Measurements from ENCODE around the gene USB1.
A peak's percentile ranks its signal among the peaks of the same experiment; 100 is the strongest.

The USB1 gene

DNA sequence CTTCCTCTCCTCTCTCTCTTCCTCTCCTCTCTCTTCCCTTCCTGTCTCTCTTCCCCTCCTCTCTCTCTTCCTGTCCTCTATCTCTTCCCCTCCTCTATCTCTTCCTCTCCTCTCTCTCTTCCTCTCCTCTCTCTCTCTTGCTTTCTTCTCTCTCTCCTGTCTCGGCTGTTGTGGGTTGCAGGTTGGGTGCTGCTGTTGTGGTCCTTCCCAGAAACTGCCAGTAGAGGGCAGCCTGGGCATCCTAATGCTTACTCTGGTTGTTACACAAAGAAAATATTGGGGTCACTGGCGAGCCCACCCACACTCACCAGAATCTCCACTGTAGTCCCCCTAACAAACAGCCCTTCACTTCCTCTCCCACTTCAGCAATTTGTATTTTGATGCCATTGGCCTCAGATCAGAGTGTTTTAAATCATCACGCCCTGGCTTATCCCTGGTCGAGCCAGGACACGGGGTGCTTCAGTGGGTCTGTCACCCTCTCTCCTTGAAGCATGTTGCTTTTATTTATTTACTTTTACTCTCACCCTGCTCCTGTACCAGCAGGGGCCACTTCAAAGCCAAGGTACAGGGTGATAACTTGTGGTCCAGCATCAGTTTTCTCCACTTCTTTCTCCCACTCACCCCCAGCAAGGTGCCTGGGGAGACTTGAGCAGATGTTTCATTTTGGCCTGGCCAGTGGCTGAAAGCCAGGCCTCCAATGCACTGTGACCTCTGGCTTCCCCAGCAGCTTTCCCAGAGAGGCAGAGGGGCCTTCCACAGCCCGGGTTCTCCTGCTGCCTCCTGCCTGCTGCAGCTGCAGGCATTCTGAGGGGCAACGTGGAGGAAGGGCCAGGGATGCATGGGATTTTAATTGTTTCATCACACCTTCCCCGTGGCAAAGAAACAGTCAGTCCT, 19.7 kb downstream of the USB1 start:
- no peak for DNase-seq (ENCODE audit: low read depth)

GRCh38 chr16:58021661-58022551, 20.7 kb downstream of the USB1 start:
- peak; percentile 61 for DNase-seq (ENCODE audit: low read depth)

DNA sequence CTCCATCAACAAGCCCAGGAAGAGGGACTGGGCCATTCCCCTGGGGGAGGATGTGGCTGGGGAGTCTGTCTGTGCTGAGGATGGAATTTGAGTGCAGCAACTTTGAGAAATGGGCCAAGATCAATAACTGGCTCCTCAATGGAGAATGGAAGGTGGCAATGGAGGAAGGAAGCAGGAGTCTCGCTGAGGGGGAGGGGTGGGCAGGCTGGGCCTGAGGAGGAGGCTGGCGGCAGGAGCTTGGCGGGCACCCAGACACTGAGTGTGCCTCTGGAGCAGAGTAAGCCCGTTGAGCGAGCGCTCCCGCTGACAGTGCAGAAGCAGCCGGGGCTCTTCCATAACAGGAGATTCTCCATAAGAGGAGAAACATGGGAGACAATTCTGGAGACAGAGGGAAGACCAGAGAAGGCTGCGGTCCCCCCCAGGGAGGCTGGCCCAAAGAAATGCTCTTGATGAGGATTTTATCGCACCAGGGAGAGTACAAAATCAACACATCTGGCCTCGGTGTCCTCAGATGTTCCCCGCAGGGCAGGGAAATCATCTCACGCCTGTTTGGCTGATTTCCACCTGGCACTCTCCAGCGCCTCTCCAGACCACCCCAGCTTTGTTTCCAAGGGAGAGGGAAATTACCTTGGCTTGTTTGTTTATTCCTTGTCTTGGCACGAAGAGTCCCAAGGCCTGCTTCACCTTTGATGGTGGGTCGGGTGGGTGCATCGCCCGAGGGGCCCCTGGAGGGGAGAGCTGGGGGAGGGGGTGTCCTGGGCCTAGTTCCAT, 21.6 kb downstream of the USB1 start:
- peak; percentile 65 for DNase-seq (ENCODE audit: low read depth)

DNA sequence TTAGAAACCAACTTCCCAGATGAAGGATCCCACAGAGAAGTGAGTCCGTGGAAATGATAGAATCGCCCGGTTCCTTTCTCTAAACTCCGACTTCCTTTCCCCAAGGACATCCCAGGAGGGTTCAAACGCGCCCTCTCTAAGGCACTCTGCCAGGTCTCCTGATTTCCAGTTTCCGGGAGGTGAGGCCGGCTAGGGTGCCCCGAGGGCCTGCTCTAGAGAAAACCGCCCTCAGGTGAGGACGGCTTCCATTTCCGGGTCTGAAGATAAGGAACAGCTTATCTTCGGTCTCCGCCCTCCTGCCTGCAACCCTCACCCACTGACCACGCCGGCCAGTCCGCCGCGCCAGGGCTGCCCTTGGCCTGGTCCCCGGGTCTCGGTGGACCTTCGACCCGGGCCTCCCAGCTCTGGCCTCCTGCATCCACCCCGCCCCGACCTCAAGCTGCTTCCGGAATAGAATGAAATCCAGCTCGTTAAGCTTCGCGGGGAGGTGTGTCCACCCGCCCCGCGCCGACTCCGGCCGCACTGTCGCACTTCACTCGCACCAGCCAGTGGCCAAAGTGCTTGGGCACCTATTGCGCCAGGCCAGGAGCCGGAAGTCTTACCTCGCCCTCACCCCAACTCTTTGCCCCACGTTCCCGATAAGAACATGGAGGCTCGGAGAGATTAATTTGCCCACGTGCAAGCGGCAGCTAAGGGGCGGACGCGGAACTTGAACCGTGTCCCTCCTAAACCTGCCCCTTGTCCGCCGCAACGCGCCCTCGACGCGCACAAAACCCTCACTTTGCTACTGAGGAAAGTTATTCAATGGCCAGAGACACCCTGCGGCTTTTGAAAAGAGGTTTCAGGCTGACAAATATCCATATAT, 23.5 kb downstream of the USB1 start:
- no peak for DNase-seq (ENCODE audit: low read depth)

GRCh38 chr16:58025351-58026138, 24.3 kb downstream of the USB1 start, which contains the start of gene MMP15:
Gene MMP15 (plus strand): TSS chr16:58025754. CDS start chr16:58026351, 597 bp downstream.
- DNase-seq (ENCODE audit: low read depth) = no peak

DNA sequence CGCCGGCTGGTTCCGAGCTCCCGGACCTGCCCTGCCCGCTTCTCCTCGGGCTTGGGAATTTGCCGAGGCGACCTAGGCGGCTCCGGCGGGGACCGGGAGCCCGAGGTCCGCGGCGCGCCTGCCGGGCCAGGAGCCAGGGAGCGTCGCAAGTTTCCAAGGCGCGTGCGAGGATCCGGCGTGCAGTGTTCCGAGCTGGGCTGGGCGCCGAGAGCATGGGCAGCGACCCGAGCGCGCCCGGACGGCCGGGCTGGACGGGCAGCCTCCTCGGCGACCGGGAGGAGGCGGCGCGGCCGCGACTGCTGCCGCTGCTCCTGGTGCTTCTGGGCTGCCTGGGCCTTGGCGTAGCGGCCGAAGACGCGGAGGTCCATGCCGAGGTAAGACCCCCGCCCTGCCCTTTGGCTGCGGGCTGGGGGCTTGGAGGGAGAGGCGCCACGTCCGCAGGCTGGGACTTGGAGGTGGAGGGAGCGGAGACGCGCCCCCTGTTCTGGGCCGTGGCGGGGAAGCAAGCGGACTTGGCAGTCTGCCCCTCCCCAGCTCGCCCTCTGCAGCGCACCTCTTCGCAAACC, 25.0 kb downstream of the USB1 start:
- no peak for DNase-seq (ENCODE audit: low read depth)

GRCh38 chr16:58026705-58027160, 25.5 kb downstream of the USB1 start:
- DNase-seq (ENCODE audit: low read depth) = no peak

DNA sequence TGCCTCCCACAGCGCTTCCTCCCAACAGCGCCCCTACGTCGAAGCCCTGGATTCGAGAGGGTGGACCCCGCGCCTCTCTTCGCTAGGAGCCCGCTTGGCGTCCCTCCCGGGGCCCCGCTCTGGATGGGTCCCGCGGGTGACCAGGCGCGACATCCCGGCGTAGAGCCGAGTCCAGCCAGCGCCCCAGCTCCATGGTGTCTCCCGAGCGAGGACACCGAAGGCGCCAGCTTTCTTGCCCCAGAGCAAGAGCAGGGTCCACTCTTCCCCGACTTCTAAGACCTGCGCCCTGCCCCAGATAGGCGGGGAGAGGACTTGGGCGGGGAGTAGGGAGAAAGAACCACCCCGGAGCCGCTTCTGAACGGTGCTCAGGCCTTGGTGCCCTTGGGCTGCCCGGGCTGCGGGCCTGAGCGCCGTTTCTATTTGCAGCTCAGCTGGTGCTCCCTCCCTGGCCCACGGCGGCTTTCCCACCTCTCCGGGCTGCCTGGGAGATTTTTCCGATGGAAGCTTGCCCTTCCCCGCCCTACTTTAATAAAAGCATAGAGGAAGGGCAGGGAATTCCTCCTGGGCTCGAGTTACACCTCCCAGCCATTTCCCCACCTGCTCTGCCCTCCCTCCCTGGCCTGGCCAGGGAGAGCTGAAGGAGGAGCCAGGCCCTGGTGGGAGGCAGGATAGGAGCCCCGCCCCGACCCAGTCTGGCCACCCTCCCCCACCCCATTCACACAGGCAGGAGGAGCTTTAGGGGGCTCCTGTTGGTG, 26.1 kb downstream of the USB1 start:
- DNase-seq (ENCODE audit: low read depth) = no peak

- no peak for DNase-seq (ENCODE audit: low read depth)
These were observed 26.8 kb downstream of the USB1 start for GRCh38 chr16:58027916-58028455.

- DNase-seq (ENCODE audit: low read depth) = no peak
These were observed 27.4 kb downstream of the USB1 start for GRCh38 chr16:58028541-58029070.

GRCh38 chr16:58029410-58029809, 28.2 kb downstream of the USB1 start:
- DNase-seq (ENCODE audit: low read depth) = no peak

DNA sequence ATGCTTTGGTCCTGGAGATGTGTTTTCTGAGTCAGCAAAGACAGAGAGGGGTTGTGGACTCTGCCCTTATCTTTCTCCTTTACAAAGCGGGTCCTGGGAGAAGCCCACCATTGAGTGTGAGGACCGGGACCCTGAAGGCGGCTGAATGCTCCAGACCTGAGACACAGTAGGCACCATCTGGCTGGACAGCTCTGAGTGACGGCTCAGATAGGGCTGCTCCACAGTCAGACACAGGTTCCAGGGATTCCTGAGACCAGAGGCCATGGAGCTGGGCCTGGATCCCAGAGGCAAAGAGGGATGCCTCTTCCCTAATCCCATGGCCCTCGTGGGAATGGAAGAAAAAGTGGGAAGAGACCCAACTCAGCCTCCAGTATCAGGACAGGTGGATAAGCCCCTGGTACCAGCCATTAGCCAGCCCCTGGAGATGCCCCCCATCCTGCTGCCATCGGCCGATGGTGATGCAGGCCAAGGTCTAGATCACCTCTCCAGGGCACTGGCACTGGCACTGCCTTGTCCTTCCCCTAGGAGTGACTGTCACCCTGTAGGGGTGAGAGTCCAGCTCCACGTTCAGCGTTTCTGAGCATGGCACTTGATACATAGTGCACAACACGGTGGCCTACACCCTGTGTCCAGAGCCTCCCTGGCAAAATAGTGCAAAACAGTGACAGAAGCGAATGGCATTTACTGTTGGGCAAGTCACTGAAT, 29.1 kb downstream of the USB1 start:
- no peak for DNase-seq (ENCODE audit: low read depth)

- no peak for DNase-seq (ENCODE audit: low read depth)
These were observed 30.0 kb downstream of the USB1 start for GRCh38 chr16:58031016-58031800.

DNA sequence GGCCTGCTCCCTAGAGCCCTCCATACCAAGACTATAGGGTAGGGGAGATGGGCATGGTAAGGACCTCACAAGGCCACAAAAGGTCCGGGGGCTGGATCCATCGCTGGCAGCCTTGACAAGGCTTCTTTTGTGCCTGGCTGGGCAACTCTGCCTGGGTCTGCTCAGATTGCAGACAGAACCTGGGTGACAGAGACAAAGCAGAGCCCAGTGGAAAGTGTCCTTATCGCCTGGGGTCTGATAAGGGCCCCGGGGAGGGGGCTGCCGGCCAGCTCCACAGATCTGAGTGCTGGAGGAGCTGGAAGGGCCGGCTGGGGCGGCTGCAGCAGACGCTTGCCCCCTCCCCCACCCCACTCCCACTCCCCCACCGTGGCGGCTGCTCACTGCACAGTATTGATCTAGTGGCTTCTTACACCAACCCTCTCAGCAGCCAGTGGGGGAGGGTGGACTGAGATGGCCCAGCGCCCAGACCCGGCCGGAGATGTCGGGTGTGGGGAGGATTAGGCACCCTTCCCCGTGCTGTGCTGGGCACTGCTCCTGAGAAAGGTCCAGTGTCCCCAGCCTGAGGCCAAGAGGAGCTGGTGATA, 31.6 kb downstream of the USB1 start:
- DNase-seq (ENCODE audit: low read depth) = no peak

- DNase-seq (ENCODE audit: low read depth) = no peak
These were observed 33.0 kb downstream of the USB1 start for GRCh38 chr16:58034128-58034685.

GRCh38 chr16:58034774-58035173, 33.6 kb downstream of the USB1 start:
- no peak for DNase-seq (ENCODE audit: low read depth)
